ENCODE results near the gene OGT.

Gene OGT

GRCh38 chrX:71534773-71535544, 2.1 kb downstream of the OGT start:
- H3K36me3 ChIP-seq (ENCODE audit: control insufficient read depth, insufficient read depth, low read length): no peaks in the 10 kb centered on the region
- no peak for DNase-seq (ENCODE audit: extremely low read depth, insufficient read length)
- TF ChIP-seq CTCF (IDR thresholded peaks at IDR 0.05; ENCODE audit: insufficient read depth, low read length, poor library complexity, severe bottlenecking): no peak
- peak overlapping the region; percentile 76 for H3K4me3 ChIP-seq (replicated peaks; ENCODE audit: low read depth, low read length)
- no peaks in the 10 kb centered on the region for H3K27me3 ChIP-seq (replicated peaks; ENCODE audit: control insufficient read depth, insufficient read depth, low read length)

- no peaks in the 10 kb centered on the region for H3K27me3 ChIP-seq (replicated peaks; ENCODE audit: control insufficient read depth, insufficient read depth, low read length)
- H3K36me3 ChIP-seq (ENCODE audit: control insufficient read depth, insufficient read depth, low read length): no peaks in the 10 kb centered on the region
- no peak for DNase-seq (ENCODE audit: extremely low read depth, insufficient read length)
- peak overlapping the region; percentile 76 for H3K4me3 ChIP-seq (replicated peaks; ENCODE audit: low read depth, low read length)
- TF ChIP-seq CTCF (IDR thresholded peaks at IDR 0.05; ENCODE audit: insufficient read depth, low read length, poor library complexity, severe bottlenecking): no peak
Observed at GRCh38 chrX:71536285-71536684, 3.4 kb downstream of the OGT start.

GRCh38 chrX:71537743-71538142, 4.8 kb downstream of the OGT start:
- H3K27me3 ChIP-seq (replicated peaks; ENCODE audit: control insufficient read depth, insufficient read depth, low read length): no peaks in the 10 kb centered on the region
- no peaks in the 10 kb centered on the region for H3K36me3 ChIP-seq (ENCODE audit: control insufficient read depth, insufficient read depth, low read length)
- no peak overlapping the region for H3K4me3 ChIP-seq (replicated peaks; ENCODE audit: low read depth, low read length)
- TF ChIP-seq CTCF (IDR thresholded peaks at IDR 0.05; ENCODE audit: insufficient read depth, low read length, poor library complexity, severe bottlenecking): no peak
- no peak for DNase-seq (ENCODE audit: extremely low read depth, insufficient read length)

- no peak for TF ChIP-seq CTCF (IDR thresholded peaks at IDR 0.05; ENCODE audit: insufficient read depth, low read length, poor library complexity, severe bottlenecking)
- no peaks in the 10 kb centered on the region for H3K27me3 ChIP-seq (replicated peaks; ENCODE audit: control insufficient read depth, insufficient read depth, low read length)
- no peak for DNase-seq (ENCODE audit: extremely low read depth, insufficient read length)
- no peak overlapping the region for H3K4me3 ChIP-seq (replicated peaks; ENCODE audit: low read depth, low read length)
- H3K36me3 ChIP-seq (ENCODE audit: control insufficient read depth, insufficient read depth, low read length): peaks cover 2% of the 10 kb centered on the region; the same call in 1 of the 2 replicates
Observed at GRCh38 chrX:71540801-71541200, 7.9 kb downstream of the OGT start.

- H3K36me3 ChIP-seq (ENCODE audit: control insufficient read depth, insufficient read depth, low read length): peaks cover 2% of the 10 kb centered on the region; the same call in 1 of the 2 replicates
- no peaks in the 10 kb centered on the region for H3K27me3 ChIP-seq (replicated peaks; ENCODE audit: control insufficient read depth, insufficient read depth, low read length)
- no peak for TF ChIP-seq CTCF (IDR thresholded peaks at IDR 0.05; ENCODE audit: insufficient read depth, low read length, poor library complexity, severe bottlenecking)
- peak; percentile 31 for DNase-seq (ENCODE audit: extremely low read depth, insufficient read length)
- no peak overlapping the region; the same call in 1 of the 2 replicates for H3K4me3 ChIP-seq (replicated peaks; ENCODE audit: low read depth, low read length)
Observed at GRCh38 chrX:71541210-71542022, 8.5 kb downstream of the OGT start.

Measured in GM06990 (cell line).